NB4 (cell line): ENCODE results near the gene ELF1.

Experiments used
- CTCF ChIP-seq: IDR thresholded peaks from one replicate; pipeline ENCODE4 v1.5.1; 2012; ENCODE audit warnings: low read depth, low read length
- MYC ChIP-seq: IDR thresholded peaks from 2 replicates; pipeline ENCODE4 v1.6.1; 2011; ENCODE audit warnings: low read depth, low read length
- POLR2A ChIP-seq: IDR thresholded peaks from 2 replicates; pipeline ENCODE4 v1.6.1; 2011; ENCODE audit warnings: mild to moderate bottlenecking; ENCODE audit not compliant: insufficient read length; ENCODE audit errors: extremely low read depth

DNA sequence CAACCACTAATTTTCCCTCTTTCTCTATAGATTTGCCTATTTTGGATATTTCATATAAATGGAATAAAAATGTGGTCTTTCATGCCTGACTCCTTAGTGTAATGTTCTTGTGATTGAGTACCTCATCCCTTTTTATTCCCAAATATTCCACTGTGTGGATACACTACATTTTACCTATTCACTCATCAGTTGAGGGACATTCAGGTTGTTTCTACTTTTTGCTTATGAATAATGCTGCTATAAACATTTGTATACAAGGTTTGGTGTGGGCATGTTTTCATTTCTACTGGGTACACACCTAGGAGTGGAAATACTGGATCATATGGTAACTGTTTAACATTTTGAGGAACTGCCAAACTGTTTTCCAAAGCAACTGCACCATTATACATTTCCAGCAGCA lies 37.1 kb upstream of the ELF1 start:
- TF ChIP-seq CTCF, result no peak
- TF ChIP-seq POLR2A, result no peak
- TF ChIP-seq MYC, result no peak
